SU-DHL-6 (cell line): ENCODE results near the gene SHISAL1.

Experiments
- H2AFZ ChIP-seq: fragments of 200-600 bp; sonication (generic); 2 replicates; pipeline ENCODE4 v1.6.1; 2014; ENCODE audit warnings: low read depth, mild to moderate bottlenecking, moderate library complexity, mixed read lengths, antibody characterized with exemption, low read length; ENCODE audit not compliant: severe bottlenecking
- H3F3A ChIP-seq: fragments of 200-600 bp; shearing (Covaris generic); 2 replicates; pipeline ENCODE4 v1.6.0; 2016; ENCODE audit warnings: antibody characterized with exemption, mild to moderate bottlenecking; ENCODE audit not compliant: insufficient read depth
- H3K27ac ChIP-seq: fragments of 200-600 bp; sonication (generic); 2 replicates; pipeline ENCODE4 v1.5.1; 2016; ENCODE audit warnings: low read depth, mild to moderate bottlenecking, low read length, moderate library complexity, mixed read lengths
- H3K27me3 ChIP-seq: fragments of 200-600 bp; sonication (generic), shearing (Covaris generic); 2 replicates; pipeline ENCODE4 v1.6.0; 2014; ENCODE audit warnings: mild to moderate bottlenecking, low read length
- H3K36me3 ChIP-seq: fragments of 200-600 bp; sonication (generic); 2 replicates; pipeline ENCODE4 v1.6.1; 2014; ENCODE audit warnings: mild to moderate bottlenecking, low read length, mixed read lengths
- H3K4me2 ChIP-seq: fragments of 300-600, 200-600 bp; shearing (Covaris generic), sonication (generic); 2 replicates; pipeline ENCODE4 v1.6.0; 2014; ENCODE audit warnings: low read length, low read depth, mild to moderate bottlenecking; ENCODE audit not compliant: poor library complexity, severe bottlenecking
- H3K4me3 ChIP-seq: fragments of 200-600 bp; sonication (generic); 2 replicates; pipeline ENCODE4 v1.5.1; 2014; ENCODE audit warnings: antibody characterized with exemption, low read length, mild to moderate bottlenecking, mixed read lengths; ENCODE audit not compliant: insufficient read depth, poor library complexity, severe bottlenecking
- H3K79me2 ChIP-seq: fragments of 200-600 bp; sonication (generic); 2 replicates; pipeline ENCODE4 v1.6.1; 2014; ENCODE audit warnings: mild to moderate bottlenecking, low read length, moderate library complexity; ENCODE audit not compliant: insufficient read depth
- H3K9ac ChIP-seq: fragments of 200-600 bp; sonication (generic); 2 replicates; pipeline ENCODE4 v1.7.0; 2014; ENCODE audit warnings: mild to moderate bottlenecking, low read length
- H3K9me2 ChIP-seq: fragments of 200-600 bp; sonication (generic); replicated peaks from 2 replicates; pipeline ENCODE4 v1.6.1; 2014; ENCODE audit warnings: low read length; ENCODE audit not compliant: insufficient read depth
- H3K9me3 ChIP-seq: fragments of 200-600 bp; sonication (generic); 2 replicates; pipeline ENCODE4 v1.6.1; 2014; ENCODE audit warnings: low read length, mixed read lengths; ENCODE audit not compliant: insufficient read depth
- H4K20me1 ChIP-seq: fragments of 200-600 bp; sonication (generic); 2 replicates; pipeline ENCODE4 v1.6.1; 2014; ENCODE audit warnings: low read depth, mild to moderate bottlenecking, antibody characterized with exemption, low read length, moderate library complexity, mixed read lengths
- EZH2phosphoT487 ChIP-seq: fragments of 200-600 bp; sonication (generic), shearing (Covaris generic); conservative IDR thresholded peaks from 2 replicates; pipeline ENCODE4 v1.6.1; 2018; ENCODE audit warnings: mild to moderate bottlenecking, antibody characterized with exemption, low read length, moderate library complexity, mixed read lengths
- TF ChIP-seq, protein P1 (sequence below): fragments of 200-600 bp; sonication (generic); IDR thresholded peaks from one replicate; pipeline ENCODE4 v1.5.1; 2017; ENCODE audit warnings: antibody characterized with exemption, mild to moderate bottlenecking, low read length, moderate library complexity; ENCODE audit not compliant: insufficient read depth, poor library complexity, severe bottlenecking

SHISAL1 gene

GRCh38 chr22:44206696-44207095 lies 106.1 kb downstream of the SHISAL1 start:
- Histone ChIP-seq H3K9me3 (no peaks in the 10 kb centered on the region), H3K4me2 (no peak overlapping the region), H3F3A (no peaks in the 10 kb centered on the region), H3K27me3 (no peaks in the 10 kb centered on the region), H3K4me3 (no peak overlapping the region), H3K27ac (no peak overlapping the region), H3K79me2 (no peaks in the 10 kb centered on the region), H3K9me2 (no peaks in the 10 kb centered on the region), H3K9ac (no peak overlapping the region), H3K36me3 (no peaks in the 10 kb centered on the region), H2AFZ (no peak overlapping the region), H4K20me1 (no peaks in the 10 kb centered on the region)
- TF ChIP-seq EZH2phosphoT487, result no peak
- TF ChIP-seq, protein P1, sequence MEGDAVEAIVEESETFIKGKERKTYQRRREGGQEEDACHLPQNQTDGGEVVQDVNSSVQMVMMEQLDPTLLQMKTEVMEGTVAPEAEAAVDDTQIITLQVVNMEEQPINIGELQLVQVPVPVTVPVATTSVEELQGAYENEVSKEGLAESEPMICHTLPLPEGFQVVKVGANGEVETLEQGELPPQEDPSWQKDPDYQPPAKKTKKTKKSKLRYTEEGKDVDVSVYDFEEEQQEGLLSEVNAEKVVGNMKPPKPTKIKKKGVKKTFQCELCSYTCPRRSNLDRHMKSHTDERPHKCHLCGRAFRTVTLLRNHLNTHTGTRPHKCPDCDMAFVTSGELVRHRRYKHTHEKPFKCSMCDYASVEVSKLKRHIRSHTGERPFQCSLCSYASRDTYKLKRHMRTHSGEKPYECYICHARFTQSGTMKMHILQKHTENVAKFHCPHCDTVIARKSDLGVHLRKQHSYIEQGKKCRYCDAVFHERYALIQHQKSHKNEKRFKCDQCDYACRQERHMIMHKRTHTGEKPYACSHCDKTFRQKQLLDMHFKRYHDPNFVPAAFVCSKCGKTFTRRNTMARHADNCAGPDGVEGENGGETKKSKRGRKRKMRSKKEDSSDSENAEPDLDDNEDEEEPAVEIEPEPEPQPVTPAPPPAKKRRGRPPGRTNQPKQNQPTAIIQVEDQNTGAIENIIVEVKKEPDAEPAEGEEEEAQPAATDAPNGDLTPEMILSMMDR, result no peak

DNA sequence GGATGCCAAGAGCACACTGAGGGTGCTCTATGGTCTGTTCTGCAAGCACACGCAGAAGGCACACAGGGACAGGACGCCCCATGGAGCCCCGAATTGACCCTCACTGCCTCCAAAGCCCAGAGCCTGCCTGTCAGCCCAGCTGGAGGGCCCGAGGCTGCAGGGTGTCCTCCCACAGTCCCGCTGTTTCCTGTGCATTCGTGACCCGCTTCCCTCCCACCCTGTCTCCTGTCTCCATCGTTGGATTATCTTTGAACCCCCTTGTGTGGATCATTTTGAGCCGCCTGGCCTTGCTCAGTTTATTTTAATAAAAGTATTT lies 106.5 kb downstream of the SHISAL1 start:
- Histone ChIP-seq H3K9me2 (no peaks in the 10 kb centered on the region), H3K79me2 (no peaks in the 10 kb centered on the region), H3K9ac (no peak overlapping the region), H3K36me3 (no peaks in the 10 kb centered on the region), H3K27me3 (no peaks in the 10 kb centered on the region), H3K4me2 (no peak overlapping the region), H3K4me3 (no peak overlapping the region), H3F3A (no peaks in the 10 kb centered on the region), H2AFZ (no peak overlapping the region), H3K9me3 (no peaks in the 10 kb centered on the region), H3K27ac (no peak overlapping the region), H4K20me1 (no peaks in the 10 kb centered on the region)
- TF ChIP-seq EZH2phosphoT487, result no peak

DNA sequence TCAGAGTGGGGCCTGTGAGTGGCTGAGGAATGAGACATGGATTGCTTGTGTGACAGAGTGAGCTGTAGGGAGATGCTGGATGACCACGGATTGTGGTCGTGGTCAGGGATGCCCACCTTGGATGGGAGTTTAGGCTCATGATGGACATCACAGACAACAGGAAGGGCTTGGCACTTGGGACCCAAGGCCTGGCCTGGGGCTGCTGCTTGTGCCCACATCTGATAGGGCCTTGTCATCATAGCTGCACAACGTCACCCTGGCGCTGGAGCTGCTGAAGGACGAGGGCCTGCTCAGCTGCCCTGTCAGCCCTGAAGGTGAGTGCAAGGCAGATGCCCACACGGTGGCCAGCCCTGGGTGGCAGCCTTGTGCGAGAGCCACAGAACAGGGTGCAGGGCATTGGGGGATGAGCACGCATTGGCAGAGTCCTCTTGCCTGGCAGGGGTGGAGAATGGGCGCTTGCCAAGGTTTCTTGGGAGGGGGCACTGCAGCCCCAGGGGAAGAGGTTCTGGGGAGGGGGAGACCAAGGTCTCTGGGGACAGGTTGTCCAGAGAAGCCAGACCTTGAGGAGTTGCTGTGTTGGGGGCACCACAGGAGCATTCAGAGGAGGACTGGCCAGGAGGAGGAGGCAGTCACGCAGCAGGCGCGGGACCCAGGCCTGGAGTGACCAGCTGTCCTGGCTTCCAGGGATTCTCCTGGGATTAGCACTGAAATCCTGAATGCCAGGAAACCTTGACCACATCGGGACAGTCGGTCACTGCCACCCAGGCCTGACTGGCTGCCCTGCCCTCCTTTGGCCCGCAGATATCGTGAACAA lies 107.0 kb downstream of the SHISAL1 start:
- Histone ChIP-seq H3K36me3 (no peaks in the 10 kb centered on the region), H3K4me2 (no peak overlapping the region), H3K9me3 (no peaks in the 10 kb centered on the region), H3K79me2 (no peaks in the 10 kb centered on the region), H4K20me1 (no peaks in the 10 kb centered on the region), H3K9me2 (no peaks in the 10 kb centered on the region), H2AFZ (no peak overlapping the region), H3K9ac (no peak overlapping the region), H3K4me3 (no peak overlapping the region), H3K27ac (no peak overlapping the region), H3F3A (no peaks in the 10 kb centered on the region), H3K27me3 (no peaks in the 10 kb centered on the region)
- no peak for TF ChIP-seq EZH2phosphoT487
- TF ChIP-seq, protein P1, result no peak

DNA sequence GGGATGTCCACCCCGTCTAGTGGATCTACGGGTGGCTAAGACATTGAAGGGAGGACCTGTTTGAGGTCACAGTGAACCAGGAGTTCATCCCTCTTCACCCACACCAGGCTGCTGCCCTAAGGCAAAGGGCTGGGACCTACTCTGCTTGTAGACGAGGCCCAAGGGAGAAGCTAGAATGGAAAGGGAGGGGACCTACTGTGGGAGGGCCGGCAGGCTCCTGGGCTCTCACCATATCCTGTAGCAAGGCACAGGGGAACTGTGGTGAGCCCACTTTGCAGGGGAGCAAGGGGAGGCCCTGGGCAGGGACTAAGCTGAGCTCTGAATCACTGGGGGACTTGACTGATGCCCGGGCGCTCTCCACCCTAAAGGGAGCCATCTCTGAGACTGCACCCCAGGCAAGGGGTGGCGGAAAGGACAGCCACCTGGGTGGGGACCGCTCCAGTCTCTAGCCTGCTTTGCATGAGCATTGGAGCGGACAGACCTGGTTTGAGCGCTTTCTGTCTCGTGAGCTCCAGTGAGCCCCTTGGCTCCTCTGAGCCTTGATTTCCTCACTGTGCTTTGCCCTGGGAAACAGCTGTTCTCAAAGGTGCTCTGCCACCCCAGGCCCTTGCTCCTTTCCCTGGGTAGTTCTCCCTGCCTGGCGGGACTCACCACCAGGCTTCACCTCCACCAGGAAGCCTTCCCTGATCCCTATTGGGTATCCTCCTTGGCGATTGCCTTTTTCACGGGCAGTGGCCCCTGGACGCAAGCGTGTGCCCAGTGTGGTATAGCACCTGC lies 107.8 kb downstream of the SHISAL1 start:
- no peak overlapping the region for H3K4me2 ChIP-seq

More for the DNA sequence above, 107.8 kb downstream of the SHISAL1 start:
- Histone ChIP-seq H2AFZ (no peak overlapping the region), H4K20me1 (no peaks in the 10 kb centered on the region), H3K27ac (no peak overlapping the region), H3K4me3 (no peak overlapping the region), H3F3A (no peaks in the 10 kb centered on the region), H3K27me3 (no peaks in the 10 kb centered on the region), H3K9me2 (no peaks in the 10 kb centered on the region), H3K79me2 (no peaks in the 10 kb centered on the region), H3K9me3 (no peaks in the 10 kb centered on the region), H3K36me3 (no peaks in the 10 kb centered on the region), H3K9ac (no peak overlapping the region)
- TF ChIP-seq EZH2phosphoT487, result no peak
- TF ChIP-seq, protein P1, result no peak
